ES-I3 (cell line): ENCODE data around the gene ADGRL1.
"Not testable (repeated sequence)": the region's sequence is repeated elsewhere in the genome, so short reads cannot be mapped to it uniquely, and the experiment has no call there.

Experiments
- H3K36me3 ChIP-seq: 2 replicates; pipeline ENCODE4 v1.6.1; 2013; ENCODE audit warnings: mild to moderate bottlenecking, low read length, control low read depth, moderate library complexity; ENCODE audit not compliant: insufficient read depth
- H3K4me1 ChIP-seq: 2 replicates; pipeline ENCODE4 v1.6.1; 2013; ENCODE audit warnings: mild to moderate bottlenecking, control low read depth, low read length; ENCODE audit not compliant: insufficient read depth
- H3K9ac ChIP-seq: 2 replicates; pipeline ENCODE4 v1.6.1; 2013; ENCODE audit warnings: low read depth, mild to moderate bottlenecking, low read length, moderate library complexity
- H3K9me3 ChIP-seq: 2 replicates; pipeline ENCODE4 v1.6.1; 2013; ENCODE audit warnings: mild to moderate bottlenecking, low read length, moderate library complexity; ENCODE audit not compliant: control insufficient read depth, insufficient read depth

ADGRL1 gene

DNA sequence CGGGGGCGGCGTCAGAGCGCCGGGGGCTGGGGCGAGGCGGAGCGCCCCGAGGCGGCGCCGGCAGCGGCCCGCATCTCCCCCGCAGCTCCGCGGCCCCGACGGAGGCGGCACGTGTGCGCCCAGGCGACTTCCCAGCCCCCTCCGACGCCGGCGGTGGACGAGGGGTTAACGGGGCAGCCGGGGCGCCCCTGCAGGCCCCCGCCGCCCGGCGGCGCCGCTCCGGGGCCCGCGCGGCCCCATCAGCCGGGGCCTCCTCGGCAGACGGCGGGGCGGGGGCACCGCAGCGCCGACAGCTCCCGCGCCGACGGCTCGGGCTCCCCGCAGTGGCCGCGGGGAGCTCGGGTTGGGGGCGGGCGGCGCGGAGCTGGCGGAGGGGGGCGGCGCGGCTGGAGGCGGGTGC lies 339 bp upstream of the ADGRL1 start:
- not testable (repeated sequence) for H3K4me1 ChIP-seq, H3K36me3 ChIP-seq, H3K9me3 ChIP-seq
- H3K9ac ChIP-seq, result peak overlapping the region; percentile 36; the same call in 1 of the 2 replicates

DNA sequence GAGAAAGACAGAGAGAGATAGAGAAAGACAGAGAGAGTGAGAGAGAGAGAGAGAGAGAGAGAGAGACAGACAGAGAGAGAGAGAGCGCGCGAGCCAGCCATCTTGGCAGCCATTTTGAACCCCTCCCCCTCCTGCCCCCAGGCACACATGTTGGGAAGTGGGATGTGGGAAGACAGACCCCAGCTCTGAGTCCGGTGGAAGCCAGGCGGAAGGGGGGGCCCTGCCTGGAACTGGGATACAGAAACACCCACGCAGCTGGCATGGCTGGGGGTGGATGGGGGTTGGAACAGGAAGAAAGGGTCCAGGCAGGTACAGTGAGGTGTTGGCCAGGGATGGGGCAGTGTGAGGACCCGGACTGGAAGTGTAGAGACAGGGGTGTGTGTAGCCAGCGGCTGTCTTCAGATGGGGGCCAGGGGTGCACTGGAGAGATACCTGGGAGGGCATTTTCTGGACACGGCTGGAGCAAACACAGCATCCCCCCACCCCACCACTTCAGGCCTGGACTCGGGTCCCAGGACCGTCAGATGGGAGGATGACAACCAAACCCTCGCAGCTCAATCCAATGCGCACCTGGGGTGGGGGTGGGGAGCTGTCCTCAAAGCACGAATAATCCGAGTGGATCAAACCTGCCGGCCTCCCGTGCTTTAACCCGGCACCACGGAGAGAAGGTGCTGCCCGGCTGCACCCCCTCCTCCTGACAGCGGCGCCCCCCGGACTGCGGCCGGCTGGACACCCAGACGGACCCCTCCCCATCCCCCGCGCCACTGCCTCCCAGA lies 1.1 kb downstream of the ADGRL1 start:
- H3K36me3 ChIP-seq, H3K4me1 ChIP-seq, H3K9me3 ChIP-seq: not testable (repeated sequence)
- H3K9ac ChIP-seq, result peak overlapping the region; percentile 78

DNA sequence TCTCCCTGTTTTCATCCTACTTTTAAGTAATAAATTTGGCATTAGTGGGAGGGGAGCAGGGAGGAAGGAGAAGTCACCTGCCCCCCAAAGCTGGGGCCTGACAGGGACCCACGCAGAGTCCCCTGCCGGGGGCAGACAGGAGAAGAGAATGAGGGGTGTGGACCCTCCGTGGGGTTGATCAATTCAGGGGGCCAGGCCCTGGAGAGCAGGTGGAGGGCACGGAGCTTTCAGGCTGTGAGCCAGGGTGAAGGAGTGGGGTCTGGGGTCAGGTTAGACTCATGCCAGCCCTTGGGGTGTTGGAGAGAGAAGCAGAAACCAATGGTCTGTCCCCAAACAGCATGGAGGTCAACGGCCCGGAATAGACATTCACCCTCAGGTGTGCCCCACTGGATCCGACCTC lies 1.8 kb downstream of the ADGRL1 start:
- H3K9ac ChIP-seq, result peak overlapping the region; percentile 78
- not testable (repeated sequence) for H3K4me1 ChIP-seq, H3K9me3 ChIP-seq, H3K36me3 ChIP-seq

DNA sequence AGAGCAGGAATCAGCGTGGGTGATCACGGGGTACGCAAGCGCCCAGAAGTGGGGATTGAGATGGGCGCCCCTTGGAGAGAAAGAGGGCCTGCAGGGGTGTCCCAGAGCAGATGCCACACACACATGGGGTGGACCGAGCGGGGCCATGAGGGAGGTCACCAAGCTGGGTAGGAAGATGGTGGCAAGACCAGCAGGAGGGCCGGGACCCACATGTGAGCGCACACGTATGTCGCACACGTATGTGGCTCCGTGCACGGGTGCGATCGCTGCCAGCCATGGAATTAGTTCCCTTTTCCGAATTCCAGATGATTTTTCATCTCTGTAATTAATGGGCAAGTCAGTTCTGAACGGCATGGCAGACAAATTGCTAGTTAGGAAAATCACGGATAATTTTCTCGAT lies 2.2 kb downstream of the ADGRL1 start:
- H3K9me3 ChIP-seq, H3K36me3 ChIP-seq, H3K9ac ChIP-seq, H3K4me1 ChIP-seq: not testable (repeated sequence)

DNA sequence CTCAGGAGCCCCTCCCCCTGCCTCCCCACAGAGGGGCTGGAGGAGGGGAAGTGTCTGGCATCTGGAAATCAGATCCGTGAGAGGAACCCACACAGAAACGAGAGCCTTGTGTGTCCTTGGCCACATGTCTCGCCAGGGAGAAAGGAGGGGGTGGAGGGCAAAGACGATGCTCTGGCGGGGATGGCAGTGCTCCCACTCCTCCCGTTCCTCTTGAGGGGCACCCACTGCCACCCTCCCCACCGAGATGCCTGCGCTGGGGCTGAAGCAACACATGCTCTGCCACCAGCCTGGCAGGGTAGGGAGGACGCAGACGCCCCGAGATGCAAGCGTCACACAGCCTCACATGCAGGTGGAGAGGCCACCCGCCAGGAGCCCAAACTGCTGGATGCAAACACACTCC lies 2.8 kb downstream of the ADGRL1 start:
- Histone ChIP-seq H3K36me3 (no peaks in the 10 kb centered on the region; the same call in 1 of the 2 replicates), H3K9ac (no peak overlapping the region), H3K9me3 (no peaks in the 10 kb centered on the region), H3K4me1 (no peaks in the 10 kb centered on the region)

DNA sequence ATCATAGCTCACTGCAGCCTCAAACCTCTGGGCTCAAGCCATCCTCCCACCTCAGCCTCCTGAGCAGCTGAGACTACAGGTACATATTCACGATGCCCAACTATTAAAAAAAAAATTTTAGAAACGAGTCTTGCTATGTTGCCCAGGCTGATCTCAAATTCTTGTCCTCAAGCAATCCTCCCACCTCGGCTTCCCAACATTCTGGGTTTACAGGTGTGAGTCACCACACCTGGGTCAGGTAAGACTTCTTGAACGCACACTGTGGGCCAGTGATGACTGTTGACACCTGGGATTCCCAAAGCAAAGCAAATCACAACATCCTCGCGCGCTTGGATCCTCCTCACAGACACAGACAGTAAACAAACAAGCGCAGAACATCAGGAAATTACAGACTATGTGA lies 4.5 kb downstream of the ADGRL1 start:
- not testable (repeated sequence) for H3K4me1 ChIP-seq, H3K9me3 ChIP-seq

DNA sequence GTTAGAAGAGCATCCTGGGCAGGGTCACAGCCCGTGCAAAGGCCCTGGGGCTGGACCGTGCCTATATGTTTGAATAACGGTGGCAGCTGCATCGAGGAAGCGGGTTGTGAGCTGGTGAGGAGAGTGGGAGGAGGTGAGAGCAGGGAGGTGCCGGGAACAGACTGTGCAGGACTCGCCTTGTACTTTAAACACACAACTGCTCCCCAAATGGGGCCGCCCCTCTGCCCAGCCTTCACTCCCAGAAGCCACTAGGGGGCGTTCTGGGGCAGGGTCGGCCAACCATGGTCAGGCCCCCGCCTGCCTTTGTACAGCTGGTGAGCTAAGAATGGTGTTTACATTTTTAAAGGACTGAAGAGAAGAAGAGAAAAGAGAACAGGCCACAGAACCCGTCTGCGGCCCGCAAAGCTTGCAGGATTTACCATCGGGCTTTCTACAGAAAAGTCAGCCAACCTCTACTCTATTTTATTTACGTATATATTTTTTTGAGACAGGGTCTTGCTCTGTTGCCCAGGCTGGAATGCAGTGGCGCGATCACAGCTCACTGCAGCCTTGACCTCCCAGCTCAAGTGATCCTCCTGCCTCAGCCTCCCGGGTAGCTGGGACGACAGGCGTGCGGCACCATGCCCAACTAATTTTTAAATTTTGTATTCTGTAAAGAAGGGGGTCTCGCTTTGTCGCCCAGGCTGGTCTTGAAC lies 5.7 kb downstream of the ADGRL1 start:
- not testable (repeated sequence) for H3K4me1 ChIP-seq

More for the DNA sequence above, 4.5 kb downstream of the ADGRL1 start:
- H3K36me3 ChIP-seq, H3K9ac ChIP-seq: not testable (repeated sequence)

DNA sequence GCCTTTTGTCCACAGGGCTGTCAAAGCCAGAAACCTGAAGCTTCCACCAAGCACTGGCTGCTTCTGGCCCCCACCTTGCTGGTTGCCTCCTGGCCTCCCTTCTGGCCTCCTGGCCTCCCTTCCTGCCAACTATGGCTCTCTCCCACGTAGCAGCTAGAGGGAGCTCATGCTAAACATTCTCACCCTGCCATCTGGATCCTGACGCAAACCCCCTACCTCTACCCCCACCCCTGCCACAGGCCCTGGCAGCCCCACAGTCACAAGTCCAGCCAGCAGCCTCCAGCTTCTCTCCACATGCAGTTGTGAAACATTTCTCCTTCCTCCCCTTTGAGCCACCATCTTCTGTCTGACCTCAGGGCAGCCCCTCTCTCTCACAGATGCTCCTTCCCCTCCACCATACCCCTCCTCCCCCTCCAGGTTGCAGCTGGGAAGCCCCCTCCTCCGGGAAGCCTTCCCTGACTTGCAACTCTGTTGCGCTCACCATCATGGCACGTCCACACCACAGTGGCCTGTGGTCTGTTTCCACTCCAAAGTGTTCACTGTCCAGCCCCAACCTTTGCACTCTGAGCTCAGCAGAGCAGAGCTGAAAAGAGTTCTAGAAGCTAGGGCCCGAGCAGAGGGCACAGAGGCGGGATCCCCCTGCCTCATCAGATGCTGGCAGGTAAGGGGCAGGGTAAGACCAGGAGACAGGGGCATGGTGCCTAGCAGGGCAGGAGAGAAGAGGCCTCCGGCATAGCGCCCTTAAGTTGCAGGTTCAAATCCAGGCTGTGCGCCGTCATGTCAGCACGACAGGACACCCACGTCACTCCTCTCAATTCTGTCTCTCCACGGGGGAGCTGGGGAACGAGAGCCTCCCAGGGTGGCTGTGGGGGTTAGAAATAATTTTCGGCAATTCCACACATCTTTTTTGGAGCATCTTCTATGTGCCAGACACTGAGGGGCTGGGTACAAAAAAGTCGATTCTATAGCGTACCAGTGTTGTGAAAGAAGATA lies 7.3 kb downstream of the ADGRL1 start:
- H3K4me1 ChIP-seq, result no peaks in the 10 kb centered on the region
- no peaks in the 10 kb centered on the region; the same call in 1 of the 2 replicates for H3K36me3 ChIP-seq
- H3K9ac ChIP-seq, result no peak overlapping the region
- H3K9me3 ChIP-seq, result no peaks in the 10 kb centered on the region

More for the DNA sequence above, 5.7 kb downstream of the ADGRL1 start:
- not testable (repeated sequence) for H3K9ac ChIP-seq, H3K9me3 ChIP-seq, H3K36me3 ChIP-seq

DNA sequence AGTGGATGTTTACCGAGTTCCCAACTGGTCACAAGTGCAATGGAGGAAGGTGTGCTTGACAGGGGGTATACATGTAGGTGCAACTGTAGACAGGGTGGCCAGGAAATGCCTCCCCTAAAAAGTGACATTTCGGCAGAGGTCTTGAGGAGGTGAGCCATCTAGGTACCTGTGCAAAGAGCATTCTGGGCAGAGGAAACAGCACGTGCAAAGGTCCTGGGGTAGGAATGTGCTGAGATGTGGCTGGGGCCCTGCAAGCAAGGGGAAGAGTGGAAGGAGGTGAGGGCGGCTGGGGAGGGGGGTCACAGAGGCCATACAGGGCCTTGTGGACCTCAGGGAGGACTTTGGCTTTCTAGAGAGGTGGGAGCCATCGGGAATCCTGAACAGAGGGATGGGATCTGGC lies 8.1 kb downstream of the ADGRL1 start:
- Histone ChIP-seq H3K9ac (no peak overlapping the region), H3K4me1 (no peaks in the 10 kb centered on the region), H3K36me3 (no peaks in the 10 kb centered on the region; the same call in 1 of the 2 replicates), H3K9me3 (no peaks in the 10 kb centered on the region)

DNA sequence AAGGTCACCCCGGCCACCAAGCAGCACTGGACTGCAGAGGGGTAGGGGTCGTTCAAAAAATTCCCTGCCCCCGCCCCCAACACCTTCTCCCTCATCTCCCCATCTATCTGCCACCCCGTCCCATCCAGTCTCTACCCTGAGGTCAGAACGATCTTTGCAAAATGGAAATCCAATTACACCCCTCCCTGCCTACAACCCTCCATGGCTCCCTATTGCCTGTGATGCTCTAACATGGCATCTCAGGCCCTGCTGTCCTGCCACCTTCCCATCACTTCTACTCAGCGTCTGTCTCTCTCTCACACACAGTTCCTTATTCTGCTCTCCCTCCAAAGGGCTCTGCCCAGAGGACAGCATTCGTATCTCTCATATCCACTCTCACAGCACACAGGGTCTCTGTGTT lies 8.7 kb downstream of the ADGRL1 start:
- not testable (repeated sequence) for H3K36me3 ChIP-seq, H3K9ac ChIP-seq, H3K9me3 ChIP-seq, H3K4me1 ChIP-seq

DNA sequence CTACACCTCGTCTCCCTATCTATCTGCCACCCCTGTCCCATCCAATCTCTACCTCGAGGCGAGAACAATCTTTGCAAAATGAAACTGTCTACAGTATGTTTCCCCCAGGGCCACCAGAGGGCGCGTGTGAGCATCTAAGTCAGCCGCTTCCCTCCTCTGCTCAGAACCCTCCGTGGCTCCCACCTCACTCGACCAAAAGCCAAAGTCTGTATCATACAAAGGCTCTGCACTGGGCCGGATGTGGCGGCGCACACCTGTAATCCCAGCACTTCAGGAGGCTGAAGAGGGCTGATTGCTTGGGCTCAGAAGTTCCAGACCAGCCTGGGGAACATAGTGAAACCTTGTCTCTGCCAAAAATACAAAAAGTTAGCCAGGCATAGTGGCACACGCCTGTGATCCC lies 9.9 kb downstream of the ADGRL1 start:
- H3K36me3 ChIP-seq, H3K9me3 ChIP-seq, H3K9ac ChIP-seq, H3K4me1 ChIP-seq: not testable (repeated sequence)

DNA sequence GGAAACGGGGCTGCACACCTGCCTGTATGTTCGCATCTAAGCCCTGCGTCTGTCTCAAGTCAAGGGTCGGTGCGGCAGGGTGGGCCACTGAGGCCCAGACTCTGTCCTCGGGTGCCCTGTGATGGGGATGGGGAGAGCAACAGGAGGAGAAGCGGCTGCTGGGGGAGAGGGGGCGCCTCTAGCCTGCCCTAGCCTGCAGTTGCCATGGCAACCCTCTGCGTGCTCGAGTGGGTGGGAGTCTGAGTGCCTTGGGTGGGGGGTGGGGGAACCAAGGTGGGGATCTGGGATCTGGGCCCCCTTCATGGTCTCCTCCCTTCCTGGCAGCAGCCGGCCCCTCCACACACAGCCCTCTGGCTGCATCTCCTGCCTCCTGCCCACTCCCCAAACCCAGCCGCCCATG lies 10.8 kb downstream of the ADGRL1 start:
- H3K36me3 ChIP-seq, H3K4me1 ChIP-seq, H3K9ac ChIP-seq: not testable (repeated sequence)

DNA sequence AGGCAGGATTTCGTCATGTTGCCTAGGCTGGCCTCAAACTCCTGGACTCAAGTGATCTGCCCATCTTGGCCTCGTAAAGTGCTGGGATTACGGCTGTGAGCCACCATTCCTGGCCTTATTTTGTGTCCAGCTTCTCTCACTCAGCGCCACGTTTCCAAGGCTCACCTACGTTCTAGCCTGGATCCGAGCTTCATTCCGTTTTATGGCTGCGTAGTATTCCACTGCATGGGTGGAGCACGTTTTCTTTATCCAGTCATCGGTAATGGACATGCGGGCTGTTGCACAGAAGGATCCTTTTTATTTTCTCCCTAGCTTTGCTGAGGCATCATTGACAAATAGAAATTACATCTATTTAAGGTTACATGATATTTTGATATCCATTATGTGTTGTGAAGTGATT lies 16.6 kb downstream of the ADGRL1 start:
- Histone ChIP-seq H3K36me3 (no peaks in the 10 kb centered on the region), H3K4me1 (no peaks in the 10 kb centered on the region; the same call in 1 of the 2 replicates), H3K9me3 (no peaks in the 10 kb centered on the region), H3K9ac (no peak overlapping the region)

More for the DNA sequence above, 10.8 kb downstream of the ADGRL1 start:
- H3K9me3 ChIP-seq, result not testable (repeated sequence)

DNA sequence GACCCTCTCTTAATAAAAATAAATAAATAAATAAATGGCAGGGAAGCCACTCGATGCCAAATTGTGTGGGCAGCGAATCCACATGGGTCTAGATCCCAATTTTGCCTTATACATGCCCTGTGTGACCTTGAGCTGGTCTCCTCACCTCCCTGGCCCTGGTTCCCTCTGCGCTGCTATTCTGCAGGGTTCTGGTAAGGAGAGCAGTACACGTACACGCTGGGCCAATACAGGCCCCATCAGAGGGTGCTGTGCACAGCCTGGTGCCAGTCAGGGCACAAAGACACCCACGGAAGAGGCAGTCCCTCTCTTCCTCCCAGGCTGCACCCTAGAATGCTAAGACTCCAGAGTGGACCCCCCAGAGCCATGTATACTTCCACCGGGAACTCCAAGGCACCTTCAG lies 17.9 kb downstream of the ADGRL1 start:
- H3K9ac ChIP-seq, H3K9me3 ChIP-seq, H3K4me1 ChIP-seq, H3K36me3 ChIP-seq: not testable (repeated sequence)
